22Rv1 (cell line): Measurements from ENCODE around the gene INSIG1.

Experiments used
- H3K27ac ChIP-seq: fragments of 450-650 bp; 2 replicates; pipeline ENCODE4 v1.5.1; 2017
- ZFX ChIP-seq: fragments of 450-650 bp; IDR thresholded peaks from 2 replicates; pipeline ENCODE4 v1.6.1; 2017; ENCODE audit warnings: antibody characterized with exemption, borderline replicate concordance
- TF ChIP-seq, protein P1 (sequence below): fragments of 450-650 bp; IDR thresholded peaks from 2 replicates; pipeline ENCODE4 v1.5.1; 2017; ENCODE audit warnings: mild to moderate bottlenecking

INSIG1 gene

DNA sequence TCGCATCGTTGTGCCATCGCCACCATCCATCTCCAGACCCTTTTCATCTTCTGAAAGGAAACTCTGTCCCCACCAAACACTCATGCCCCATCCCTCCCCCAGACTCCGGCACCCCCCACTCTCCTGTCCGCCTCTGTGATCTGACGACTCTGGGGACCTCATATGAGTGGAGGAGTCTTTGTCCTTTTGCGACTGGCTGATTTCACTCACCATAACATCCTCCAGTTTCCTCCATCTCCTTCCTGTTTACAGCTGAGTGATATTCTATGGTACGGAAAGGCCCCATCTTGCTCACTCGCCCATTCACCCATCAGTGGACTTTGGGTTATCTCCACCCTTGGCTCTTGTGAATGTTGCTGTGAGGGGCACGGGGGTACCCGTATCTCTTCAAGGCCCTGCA is 11.8 kb upstream of the INSIG1 start:
- TF ChIP-seq, protein P1, sequence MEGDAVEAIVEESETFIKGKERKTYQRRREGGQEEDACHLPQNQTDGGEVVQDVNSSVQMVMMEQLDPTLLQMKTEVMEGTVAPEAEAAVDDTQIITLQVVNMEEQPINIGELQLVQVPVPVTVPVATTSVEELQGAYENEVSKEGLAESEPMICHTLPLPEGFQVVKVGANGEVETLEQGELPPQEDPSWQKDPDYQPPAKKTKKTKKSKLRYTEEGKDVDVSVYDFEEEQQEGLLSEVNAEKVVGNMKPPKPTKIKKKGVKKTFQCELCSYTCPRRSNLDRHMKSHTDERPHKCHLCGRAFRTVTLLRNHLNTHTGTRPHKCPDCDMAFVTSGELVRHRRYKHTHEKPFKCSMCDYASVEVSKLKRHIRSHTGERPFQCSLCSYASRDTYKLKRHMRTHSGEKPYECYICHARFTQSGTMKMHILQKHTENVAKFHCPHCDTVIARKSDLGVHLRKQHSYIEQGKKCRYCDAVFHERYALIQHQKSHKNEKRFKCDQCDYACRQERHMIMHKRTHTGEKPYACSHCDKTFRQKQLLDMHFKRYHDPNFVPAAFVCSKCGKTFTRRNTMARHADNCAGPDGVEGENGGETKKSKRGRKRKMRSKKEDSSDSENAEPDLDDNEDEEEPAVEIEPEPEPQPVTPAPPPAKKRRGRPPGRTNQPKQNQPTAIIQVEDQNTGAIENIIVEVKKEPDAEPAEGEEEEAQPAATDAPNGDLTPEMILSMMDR = no peak
- TF ChIP-seq ZFX = no peak
- H3K27ac ChIP-seq = no peak overlapping the region

GRCh38 chr7:155286686-155287085 is 11.0 kb upstream of the INSIG1 start:
- no peak for TF ChIP-seq ZFX
- TF ChIP-seq, protein P1 = no peak
- no peak overlapping the region for H3K27ac ChIP-seq

GRCh38 chr7:155287284-155287935 is 10.3 kb upstream of the INSIG1 start:
- TF ChIP-seq, protein P1 = no peak
- no peak for TF ChIP-seq ZFX
- no peak overlapping the region for H3K27ac ChIP-seq

DNA sequence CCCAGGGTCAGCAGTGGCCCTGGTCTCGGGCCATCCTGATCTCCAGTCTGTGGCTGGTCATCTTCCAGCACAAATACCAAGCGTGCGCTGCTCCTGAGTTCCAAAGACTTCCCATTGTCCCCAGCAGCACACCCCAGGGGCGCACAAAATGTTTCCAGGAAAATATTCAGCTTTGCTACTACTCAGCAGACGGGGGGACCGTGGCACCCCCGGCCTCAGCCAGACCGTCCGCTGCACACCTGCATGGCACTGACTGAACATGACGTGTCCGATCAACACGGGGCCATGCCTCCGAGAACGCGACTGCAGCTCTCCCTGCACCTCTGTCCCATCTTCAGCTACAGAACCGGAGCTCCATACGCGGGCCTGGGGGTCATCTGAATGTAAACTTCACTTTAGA is 9.6 kb upstream of the INSIG1 start:
- no peak for TF ChIP-seq ZFX
- TF ChIP-seq, protein P1 = no peak

GRCh38 chr7:155289107-155289506 is 8.6 kb upstream of the INSIG1 start:
- TF ChIP-seq, protein P1 = no peak
- TF ChIP-seq ZFX = no peak
- no peak overlapping the region for H3K27ac ChIP-seq

More for the DNA sequence above, 9.6 kb upstream of the INSIG1 start:
- H3K27ac ChIP-seq = no peak overlapping the region

DNA sequence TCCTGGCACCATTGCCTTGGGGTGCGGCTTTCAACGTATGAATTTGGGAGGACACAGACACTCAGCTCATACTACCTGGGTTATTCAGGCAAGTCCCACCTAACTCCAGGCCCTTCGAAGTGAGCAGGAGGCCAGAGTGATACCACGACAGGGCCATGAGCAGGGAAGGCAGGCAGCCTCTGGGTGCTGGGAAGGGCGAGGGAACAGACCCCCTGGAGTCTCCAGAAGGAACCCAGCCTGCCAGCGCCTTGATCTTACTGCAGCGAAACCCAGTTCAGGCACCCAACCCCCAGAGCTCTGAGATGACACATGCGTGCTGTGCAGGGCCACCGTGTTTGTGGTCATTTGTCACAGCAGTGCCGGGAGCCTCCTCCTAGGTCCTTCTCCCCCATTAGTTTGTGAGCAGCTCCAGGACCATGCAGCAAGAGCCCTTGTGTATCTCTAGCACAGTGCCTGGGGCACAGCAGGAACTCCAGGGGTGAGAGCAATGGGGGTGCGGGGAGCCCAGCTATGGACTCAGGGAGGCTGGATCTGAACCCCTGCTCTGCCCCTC is 7.7 kb upstream of the INSIG1 start:
- H3K27ac ChIP-seq = no peak overlapping the region
- no peak for TF ChIP-seq ZFX
- TF ChIP-seq, protein P1 = no peak

DNA sequence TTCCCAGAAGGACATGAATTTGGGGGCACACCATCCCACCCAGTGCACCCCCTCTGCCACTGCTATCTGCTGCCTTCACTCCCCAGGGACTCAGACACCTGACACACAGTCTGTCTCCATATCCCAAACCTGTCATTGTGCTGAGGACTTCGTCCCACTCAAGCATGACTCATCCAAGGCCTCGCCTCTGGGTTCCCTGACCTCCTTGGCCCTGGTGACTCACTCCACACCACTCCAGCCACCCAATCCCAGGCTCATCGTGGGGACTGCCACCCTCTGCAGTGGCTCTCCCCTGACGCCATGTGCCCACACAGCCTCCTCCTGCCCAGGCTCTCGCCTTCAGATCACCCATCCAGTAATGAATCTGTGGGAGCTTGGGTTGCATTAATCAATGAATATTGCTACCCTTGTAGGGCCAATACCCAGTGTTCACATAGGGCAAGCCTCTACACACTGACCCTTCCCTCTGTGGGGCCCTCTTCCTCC is 6.6 kb upstream of the INSIG1 start:
- H3K27ac ChIP-seq = no peak overlapping the region
- TF ChIP-seq, protein P1 = no peak
- TF ChIP-seq ZFX = no peak
